Activated B cell treated with CpG ODN at 0.5 μM for 24 hours (primary cell): Measurements from ENCODE around the gene MAMDC2. TPM values are rescaled to one million over a fixed set of nuclear protein-coding genes. Genes with fewer than 3 reads are reported as not detected.

Source experiments
- ATAC-seq: fragments of 200-7000 bp; cut with Tn5 transposase; one replicate; pipeline ENCODE4 v1.10.0; 2021; ENCODE audit warnings: low read depth, mild to moderate bottlenecking, moderate library complexity
- CTCF ChIA-PET: fragments of 350-600 bp; sonication (Branson Sonifier 250); formaldehyde crosslinking; loops from one replicate; lab custom pipeline; 2021; ENCODE audit warnings: antibody characterized with exemption; lab: Charles Lee
- POLR2A ChIA-PET: fragments of 350-600 bp; sonication (Branson Sonifier 250); formaldehyde crosslinking; loops from one replicate; lab custom pipeline; 2021; ENCODE audit warnings: antibody characterized with exemption; lab: Charles Lee
- DNase-seq: peaks from one replicate; pipeline ENCODE4 v3.0.0; 2022
- H3K27ac Mint-ChIP-seq: one replicate; pipeline ENCODE4 v1.8.0; 2020; ENCODE audit warnings: mixed read lengths
- H3K27me3 Mint-ChIP-seq: one replicate; pipeline ENCODE4 v1.8.0; 2021; ENCODE audit warnings: mixed read lengths
- H3K36me3 Mint-ChIP-seq: one replicate; pipeline ENCODE4 v1.8.0; 2021; ENCODE audit warnings: low read depth, mixed read lengths
- H3K4me1 Mint-ChIP-seq: one replicate; pipeline ENCODE4 v1.8.0; 2021; ENCODE audit warnings: mixed read lengths
- H3K4me3 Mint-ChIP-seq: one replicate; pipeline ENCODE4 v1.8.0; 2020; ENCODE audit warnings: mild to moderate bottlenecking, mixed read lengths
- H3K9me3 Mint-ChIP-seq: one replicate; pipeline ENCODE4 v1.8.0; 2020; ENCODE audit warnings: mixed read lengths
- CTCF ChIP-seq: fragments of 200-600 bp; IDR thresholded peaks from one replicate; pipeline ENCODE4 v1.8.0; 2022; ENCODE audit warnings: antibody characterized with exemption, mild to moderate bottlenecking
- intact Hi-C: fragments of 100-400 bp; cut with micrococcal nuclease; formaldehyde crosslinking; loops from one replicate; pipeline ENCODE4 v1.15.1; 2024
- total RNA-seq: library from RNA; stranded (reverse); gene quantifications from 2 replicates; pipeline ENCODE4 v1.2.3, GENCODE V29; 2022

The MAMDC2 gene
- total RNA-seq, 1 donor from 2014 or later = not detected

GRCh38 chr9:70049236-70049635 is 5.6 kb downstream of the MAMDC2 start:
- H3K27me3 Mint-ChIP-seq = peaks cover 43% of the 10 kb centered on the region
- no peaks in the 10 kb centered on the region for H3K9me3 Mint-ChIP-seq
- peaks cover 4% of the 10 kb centered on the region for H3K4me1 Mint-ChIP-seq
- H3K4me3 Mint-ChIP-seq = no peak overlapping the region
- no peaks in the 10 kb centered on the region for H3K36me3 Mint-ChIP-seq
- DNase-seq = no peak
- POLR2A ChIA-PET = no interaction called here
- TF ChIP-seq CTCF = no peak
- ATAC-seq = no peak
- no peak overlapping the region for H3K27ac Mint-ChIP-seq
- CTCF ChIA-PET = no interaction called here
- intact Hi-C loops = no loop called here

GRCh38 chr9:70049672-70050271 is 6.1 kb downstream of the MAMDC2 start:
- intact Hi-C loops = no loop called here
- ChIA-PET CTCF (interaction anchor here (2.0 kb wide), 1 partner anchor 61 kb away, joined by 4 read pairs; no protein-coding TSS in a partner anchor), POLR2A (no interaction called here)
- Mint-ChIP-seq H3K4me3 (no peak overlapping the region), H3K27me3 (peaks cover 40% of the 10 kb centered on the region), H3K9me3 (no peaks in the 10 kb centered on the region), H3K27ac (no peak overlapping the region), H3K36me3 (no peaks in the 10 kb centered on the region), H3K4me1 (no peaks in the 10 kb centered on the region)
- TF ChIP-seq CTCF = no peak
- ATAC-seq (no peak), DNase-seq (no peak)

DNA sequence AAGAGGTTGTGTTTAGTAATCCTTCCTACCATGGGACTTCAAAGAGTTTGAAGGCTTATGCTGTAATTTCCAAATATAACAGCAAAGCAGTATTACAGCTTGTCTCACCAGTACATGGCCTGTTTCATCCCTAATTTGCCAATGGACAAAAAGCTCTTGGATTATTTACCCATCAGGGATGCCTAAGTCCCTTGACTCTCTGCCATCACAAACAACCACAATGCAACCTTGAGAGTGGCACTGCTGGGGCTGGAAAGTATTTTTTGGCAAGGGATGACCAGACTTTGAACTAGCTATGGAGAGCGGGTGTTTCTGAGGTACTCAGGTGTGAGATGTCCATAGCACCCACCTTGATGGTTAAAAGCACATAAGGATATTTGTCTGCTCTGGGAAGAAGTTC is 9.1 kb downstream of the MAMDC2 start:
- intact Hi-C loops = no loop called here
- POLR2A ChIA-PET = no interaction called here
- Mint-ChIP-seq H3K27me3 (peaks cover 21% of the 10 kb centered on the region), H3K27ac (no peak overlapping the region), H3K9me3 (no peaks in the 10 kb centered on the region), H3K36me3 (no peaks in the 10 kb centered on the region), H3K4me1 (no peaks in the 10 kb centered on the region), H3K4me3 (no peak overlapping the region)
- ATAC-seq = no peak
- DNase-seq = no peak
- CTCF ChIA-PET = no interaction called here
- TF ChIP-seq CTCF = no peak

GRCh38 chr9:70053864-70054263 is 10.2 kb downstream of the MAMDC2 start:
- intact Hi-C loops = no loop called here
- TF ChIP-seq CTCF = no peak
- H3K4me3 Mint-ChIP-seq = no peak overlapping the region
- ATAC-seq (no peak), DNase-seq (no peak)
- H3K4me1 Mint-ChIP-seq = no peaks in the 10 kb centered on the region
- H3K27me3 Mint-ChIP-seq = peaks cover 19% of the 10 kb centered on the region
- POLR2A ChIA-PET = no interaction called here
- no peak overlapping the region for H3K27ac Mint-ChIP-seq
- no peaks in the 10 kb centered on the region for H3K9me3 Mint-ChIP-seq
- H3K36me3 Mint-ChIP-seq = no peaks in the 10 kb centered on the region
- CTCF ChIA-PET = no interaction called here

- DNase-seq = no peak
- ATAC-seq = no peak
- POLR2A ChIA-PET = no interaction called here
- Mint-ChIP-seq H3K9me3 (no peaks in the 10 kb centered on the region), H3K4me1 (no peaks in the 10 kb centered on the region), H3K27ac (no peak overlapping the region), H3K4me3 (no peak overlapping the region), H3K36me3 (no peaks in the 10 kb centered on the region), H3K27me3 (peaks cover 20% of the 10 kb centered on the region)
- intact Hi-C loops = no loop called here
- CTCF ChIA-PET = no interaction called here
- no peak for TF ChIP-seq CTCF
Observed at GRCh38 chr9:70054521-70054920, 10.9 kb downstream of the MAMDC2 start.
